Skeletal muscle tissue (tissue), 4 donors: ENCODE data around the gene UNC119. TPM values are rescaled to one million over a fixed set of nuclear protein-coding genes. Genes with fewer than 3 reads are reported as not detected.

Source experiments
- H3K27ac ChIP-seq: one replicate; pipeline ENCODE4 v1.7.0; 2013; ENCODE audit warnings: mild to moderate bottlenecking, low read depth, low read length, inconsistent platforms
- H3K27me3 ChIP-seq, 3 donors: one replicate each; pipeline ENCODE4 v1.7.0; 2013; ENCODE audit warnings: low read length in 3 of 3; ENCODE audit not compliant: control insufficient read depth in 3 of 3, insufficient read depth in 3 of 3
- H3K36me3 ChIP-seq, 3 donors: one replicate each; pipeline ENCODE4 v1.7.0; 2013; ENCODE audit warnings: low read length in 3 of 3; ENCODE audit not compliant: control insufficient read depth in 3 of 3, insufficient read depth in 3 of 3
- H3K4me1 ChIP-seq, 3 donors: one replicate each; pipeline ENCODE4 v1.7.0; 2013; ENCODE audit warnings: low read length in 3 of 3, mild to moderate bottlenecking in 3 of 3; ENCODE audit not compliant: control insufficient read depth in 3 of 3, insufficient read depth in 3 of 3
- H3K4me3 ChIP-seq, 3 donors: one replicate each; pipeline ENCODE4 v1.7.0; 2013; ENCODE audit warnings: low read length in 3 of 3
- H3K9ac ChIP-seq, 3 donors: one replicate each; pipeline ENCODE4 v1.7.0; 2013; ENCODE audit warnings: low read length in 3 of 3, mild to moderate bottlenecking in 3 of 3, moderate library complexity in 2 of 3, low read depth in 1 of 3
- H3K9me3 ChIP-seq, 3 donors: one replicate each; pipeline ENCODE4 v1.7.0; 2013; ENCODE audit warnings: low read length in 3 of 3; ENCODE audit not compliant: control insufficient read depth in 3 of 3
- total RNA-seq: library from RNA; depleted of rRNA; stranded (reverse); fragments of >200 nt; gene quantifications from one replicate; pipeline ENCODE4 v1.2.3, GENCODE V29; 2014
- donor health status: Osteomylitis.

Gene UNC119
- total RNA-seq, 1 donor from 2014 or later: 5.7 TPM

GRCh38 chr17:28533091-28533807 lies 19.2 kb downstream of the UNC119 start:
- H3K9ac ChIP-seq: no peak overlapping the region
- H3K4me1 ChIP-seq: no peaks in the 10 kb centered on the region
- no peak overlapping the region for H3K27ac ChIP-seq
- H3K4me3 ChIP-seq: no peak overlapping the region
- peaks cover 0 to 9% (median 4%) of the 10 kb centered on the region in 3 donors for H3K27me3 ChIP-seq
- no peaks in the 10 kb centered on the region for H3K9me3 ChIP-seq
- no peaks in the 10 kb centered on the region for H3K36me3 ChIP-seq

GRCh38 chr17:28532050-28532960 lies 20.1 kb downstream of the UNC119 start:
- Histone ChIP-seq H3K4me1 (no peaks in the 10 kb centered on the region), H3K27ac (no peak overlapping the region), H3K36me3 (no peaks in the 10 kb centered on the region), H3K27me3 (peaks cover 0 to 9% (median 4%) of the 10 kb centered on the region in 3 donors), H3K4me3 (no peak overlapping the region), H3K9me3 (no peaks in the 10 kb centered on the region), H3K9ac (no peak overlapping the region)

- Histone ChIP-seq H3K4me1 (no peaks in the 10 kb centered on the region), H3K9ac (no peak overlapping the region), H3K27me3 (peaks cover 0 to 9% (median 4%) of the 10 kb centered on the region in 3 donors), H3K9me3 (no peaks in the 10 kb centered on the region), H3K27ac (no peak overlapping the region), H3K36me3 (no peaks in the 10 kb centered on the region), H3K4me3 (no peak overlapping the region)
These were observed 21.5 kb downstream of the UNC119 start for GRCh38 chr17:28530926-28531325.

- Histone ChIP-seq H3K27me3 (peaks cover 0 to 9% (median 4%) of the 10 kb centered on the region in 3 donors), H3K27ac (no peak overlapping the region), H3K36me3 (no peaks in the 10 kb centered on the region), H3K4me1 (no peaks in the 10 kb centered on the region), H3K9me3 (no peaks in the 10 kb centered on the region), H3K4me3 (no peak overlapping the region), H3K9ac (no peak overlapping the region)
These were observed 22.2 kb downstream of the UNC119 start for GRCh38 chr17:28530250-28530649.

- H3K36me3 ChIP-seq: no peaks in the 10 kb centered on the region
- no peak overlapping the region for H3K4me3 ChIP-seq
- H3K27me3 ChIP-seq: peaks cover 0 to 9% (median 4%) of the 10 kb centered on the region in 3 donors
- no peak overlapping the region for H3K27ac ChIP-seq
- no peaks in the 10 kb centered on the region for H3K4me1 ChIP-seq
- H3K9me3 ChIP-seq: no peaks in the 10 kb centered on the region
- no peak overlapping the region for H3K9ac ChIP-seq
These were observed 23.4 kb downstream of the UNC119 start for GRCh38 chr17:28529013-28529400.

- H3K9ac ChIP-seq: no peak overlapping the region
- no peaks in the 10 kb centered on the region for H3K4me1 ChIP-seq
- H3K27me3 ChIP-seq: peaks cover 0 to 9% (median 1%) of the 10 kb centered on the region in 3 donors
- no peaks in the 10 kb centered on the region for H3K36me3 ChIP-seq
- no peak overlapping the region for H3K27ac ChIP-seq
- no peaks in the 10 kb centered on the region for H3K9me3 ChIP-seq
- H3K4me3 ChIP-seq: no peak overlapping the region
These were observed 24.0 kb downstream of the UNC119 start for GRCh38 chr17:28528327-28529012.

GRCh38 chr17:28527859-28528258 lies 24.6 kb downstream of the UNC119 start:
- Histone ChIP-seq H3K27me3 (peaks cover 0 to 9% (median 0%) of the 10 kb centered on the region in 3 donors), H3K4me1 (no peaks in the 10 kb centered on the region), H3K9ac (no peak overlapping the region), H3K27ac (no peak overlapping the region), H3K36me3 (no peaks in the 10 kb centered on the region), H3K4me3 (no peak overlapping the region), H3K9me3 (no peaks in the 10 kb centered on the region)

GRCh38 chr17:28527181-28527681 lies 25.2 kb downstream of the UNC119 start:
- no peaks in the 10 kb centered on the region for H3K36me3 ChIP-seq
- H3K4me3 ChIP-seq: no peak overlapping the region
- H3K9ac ChIP-seq: no peak overlapping the region
- no peaks in the 10 kb centered on the region for H3K4me1 ChIP-seq
- no peak overlapping the region for H3K27ac ChIP-seq
- H3K27me3 ChIP-seq: peaks cover 0 to 9% (median 0%) of the 10 kb centered on the region in 3 donors
- no peaks in the 10 kb centered on the region for H3K9me3 ChIP-seq

- Histone ChIP-seq H3K27ac (no peak overlapping the region), H3K9ac (no peak overlapping the region), H3K4me3 (no peak overlapping the region), H3K4me1 (no peaks in the 10 kb centered on the region), H3K36me3 (no peaks in the 10 kb centered on the region), H3K27me3 (peaks cover 0 to 8% (median 0%) of the 10 kb centered on the region in 3 donors), H3K9me3 (no peaks in the 10 kb centered on the region)
These were observed 26.0 kb downstream of the UNC119 start for GRCh38 chr17:28526381-28526780.
